Measurements from ENCODE around the gene SLC8A2.
A peak's percentile ranks its signal among the peaks of the same experiment; 100 is the strongest.
"Not testable (repeated sequence)": the region's sequence is repeated elsewhere in the genome, so short reads cannot be mapped to it uniquely, and the experiment has no call there.

SLC8A2 gene

DNA sequence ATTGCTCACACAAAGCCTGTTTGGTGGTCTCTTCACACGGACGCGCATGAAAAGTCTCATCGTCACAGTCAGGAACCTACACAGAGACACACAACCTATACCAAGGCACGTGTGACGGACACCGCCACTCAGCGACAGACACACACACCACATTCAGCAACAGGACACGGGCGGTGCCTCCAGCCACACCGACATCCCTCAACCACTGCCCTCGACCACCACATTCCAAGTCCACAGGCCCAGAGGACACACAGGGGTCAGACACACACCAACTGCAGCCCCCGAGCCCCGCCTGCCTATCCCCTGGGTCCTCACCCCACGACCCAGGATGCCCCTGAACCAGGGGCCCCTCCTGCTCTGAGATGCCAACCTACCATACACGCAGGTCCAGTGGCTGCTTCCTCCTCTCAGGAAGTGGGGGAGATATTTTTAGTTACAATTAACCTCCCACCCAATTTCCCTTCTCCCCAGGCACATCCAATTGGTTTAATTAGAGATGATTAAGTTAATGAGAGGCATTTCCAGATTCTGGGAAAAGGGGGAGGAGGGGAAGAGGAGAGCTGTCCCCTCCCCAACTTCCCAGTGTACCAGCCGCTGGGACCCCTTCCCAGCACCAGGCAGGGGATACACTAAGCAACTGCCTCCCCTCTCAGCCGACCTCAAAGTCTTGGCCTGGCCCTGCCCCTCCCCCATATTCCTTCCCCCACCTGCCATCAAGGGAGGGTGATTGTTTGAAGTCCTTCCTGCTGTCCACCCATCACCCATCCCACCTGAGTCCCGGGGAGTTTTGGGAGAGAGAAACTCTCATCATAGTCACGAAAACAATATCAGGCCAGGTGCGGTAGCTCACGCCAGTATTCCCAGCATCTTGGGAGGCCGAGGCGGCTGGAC, 72.7 kb downstream of the SLC8A2 start:
- intact Hi-C loops (cut with DNase I), result no loop called here
- DNase-seq, result peak in 1 of 10 donors; percentile 50

DNA sequence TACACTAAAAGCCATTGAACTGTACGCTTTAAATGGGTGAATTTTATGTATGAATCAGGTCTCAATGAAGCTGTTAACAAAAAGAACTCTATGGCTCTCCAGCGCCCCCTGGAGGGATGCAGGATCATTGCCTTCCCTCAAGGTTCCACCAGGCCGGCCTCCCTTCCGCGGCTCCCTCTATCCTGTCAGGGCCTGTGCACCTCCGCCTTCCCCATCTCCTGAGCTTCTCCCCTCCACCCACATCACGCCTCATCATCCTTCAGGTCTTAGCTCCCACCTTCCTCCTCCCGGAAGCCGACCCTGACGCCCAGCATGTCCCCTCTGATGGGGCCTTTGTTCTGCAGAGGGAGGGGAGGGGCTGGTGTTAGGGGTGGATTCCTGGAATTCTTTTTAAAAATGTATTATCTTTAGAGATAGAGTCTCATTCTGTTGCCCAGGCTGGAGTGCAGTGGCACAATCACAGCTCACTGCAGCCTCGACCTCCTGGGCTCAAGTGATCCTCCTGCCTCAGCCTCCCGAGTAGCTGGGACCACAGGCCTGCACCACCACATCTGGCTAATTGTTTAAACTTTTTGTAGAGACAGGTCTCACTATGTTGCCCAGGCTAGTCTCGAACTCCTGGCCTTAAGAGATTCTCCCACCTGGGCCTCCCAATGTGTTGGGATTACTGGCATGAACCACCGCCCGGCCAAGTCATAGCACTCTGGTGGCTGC, 80.0 kb downstream of the SLC8A2 start:
- intact Hi-C loops (cut with DNase I), result loop anchor here (1.0 kb wide), 1 partner anchor 95 kb away; no protein-coding TSS in a partner anchor
- peak; percentile 54 to 95 (median 81) for DNase-seq

DNA sequence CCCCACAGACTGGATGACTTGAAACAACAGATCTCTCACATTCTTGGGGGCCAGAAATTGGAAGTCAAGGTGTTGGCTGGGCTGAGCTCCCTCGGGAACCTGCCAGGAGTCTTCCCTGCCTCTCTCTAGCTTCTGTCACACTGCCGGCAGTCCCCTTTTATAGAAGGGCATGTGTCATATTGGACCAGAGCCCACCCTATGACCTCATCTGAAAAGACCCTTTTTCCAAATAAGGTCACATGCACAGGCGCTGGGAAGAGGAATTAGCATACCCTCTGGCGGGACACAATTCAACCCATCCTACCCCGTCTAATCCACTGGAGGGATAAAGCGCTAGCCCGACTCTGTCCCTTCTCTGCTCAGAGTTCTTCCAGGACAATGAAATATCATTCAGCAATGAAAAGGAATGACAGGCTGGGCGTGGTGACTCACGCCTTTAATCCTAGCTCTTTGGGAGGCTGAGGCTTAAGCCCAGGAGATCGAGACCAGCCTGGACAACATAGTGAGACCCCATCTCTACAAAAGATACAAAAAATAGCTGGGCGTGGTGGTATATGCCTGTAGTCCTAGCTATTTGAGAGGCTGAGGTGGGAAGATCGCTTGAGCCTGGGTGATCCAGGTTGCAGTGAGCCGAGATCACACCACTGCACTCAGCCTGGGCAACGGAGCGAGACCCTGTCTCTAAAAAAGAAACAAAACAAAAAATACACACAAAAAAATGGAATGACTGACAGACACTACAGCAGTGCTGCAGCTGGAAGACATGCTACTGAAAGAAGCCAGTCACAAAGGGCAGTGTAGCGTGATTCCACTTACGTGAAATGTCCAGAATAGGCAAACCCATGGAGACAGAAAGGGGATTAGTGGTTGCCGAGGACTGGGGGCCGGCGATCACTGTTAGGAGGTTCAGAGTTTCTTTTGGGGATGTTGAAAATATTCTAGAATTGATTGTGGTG, 80.9 kb downstream of the SLC8A2 start:
- intact Hi-C loops (cut with DNase I), result loop anchor here (1.0 kb wide), 1 partner anchor 95 kb away; no protein-coding TSS in a partner anchor
- no peak for DNase-seq

- intact Hi-C loops (cut with DNase I), result no loop called here
- no peak for DNase-seq
These were observed 82.5 kb downstream of the SLC8A2 start for GRCh38 chr19:47389150-47389556.

DNA sequence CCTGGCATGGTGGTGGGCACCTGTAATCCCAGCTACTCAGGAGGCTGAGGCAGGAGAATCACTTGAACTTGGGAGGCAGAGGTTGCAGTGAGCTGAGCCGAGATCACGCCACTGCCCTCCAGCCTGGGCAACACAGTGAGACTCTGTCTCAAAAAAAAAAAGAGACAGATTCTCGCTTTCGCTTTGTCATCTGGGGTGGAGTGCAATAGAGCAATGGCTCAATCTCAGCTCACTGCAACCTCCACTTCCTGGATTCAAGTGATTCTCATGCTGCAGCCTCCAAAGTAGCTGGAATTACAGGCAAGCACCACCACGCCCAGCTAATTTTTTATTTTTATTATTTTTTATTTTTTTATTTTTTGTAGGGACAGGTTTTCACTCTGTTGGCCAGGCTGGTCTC, 83.0 kb downstream of the SLC8A2 start:
- DNase-seq; intact Hi-C loops (cut with DNase I): not testable (repeated sequence)

- DNase-seq; intact Hi-C loops (cut with DNase I): not testable (repeated sequence)
These were observed 84.1 kb downstream of the SLC8A2 start for GRCh38 chr19:47387623-47388022.

DNA sequence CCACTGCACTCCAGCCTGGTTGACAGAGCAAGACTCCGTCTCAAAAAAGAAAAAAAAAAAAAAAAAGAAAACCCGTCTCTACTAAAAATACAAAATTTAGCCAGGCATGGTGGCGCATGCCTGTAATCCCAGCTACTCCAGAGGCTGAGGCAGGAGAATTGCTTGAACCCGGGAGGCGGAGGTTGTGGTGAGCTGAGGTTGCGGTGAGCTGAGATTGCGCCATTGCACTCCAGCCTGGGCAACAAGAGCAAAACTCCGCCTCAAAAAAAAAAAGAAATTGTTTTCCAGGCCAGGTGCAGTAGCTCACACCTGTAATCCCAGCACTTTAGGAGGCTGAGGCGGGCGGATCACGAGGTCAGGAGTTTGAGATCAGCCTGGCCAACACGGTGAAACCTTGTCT, 85.1 kb downstream of the SLC8A2 start:
- intact Hi-C loops (cut with DNase I); DNase-seq: not testable (repeated sequence)

DNA sequence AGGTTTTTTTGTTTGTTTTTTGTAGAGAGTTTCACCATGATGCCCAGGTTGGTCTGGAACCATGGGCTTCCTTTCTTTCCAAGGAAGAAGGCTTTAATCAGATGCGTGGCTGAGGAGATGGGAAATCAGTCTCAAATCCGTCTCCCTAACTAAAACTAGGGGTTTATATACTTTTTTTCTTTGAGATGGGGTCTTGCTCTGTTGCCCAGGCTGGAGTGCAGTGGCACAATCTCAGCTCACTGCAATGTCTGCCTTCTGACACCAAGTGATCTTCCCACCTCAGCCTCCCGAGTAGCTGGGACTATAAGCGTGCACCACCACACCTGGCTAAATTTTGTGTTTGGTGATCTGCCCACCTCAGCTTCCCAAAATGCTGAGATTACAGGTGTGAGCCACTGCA, 87.2 kb downstream of the SLC8A2 start:
- DNase-seq; intact Hi-C loops (cut with DNase I): not testable (repeated sequence)

DNA sequence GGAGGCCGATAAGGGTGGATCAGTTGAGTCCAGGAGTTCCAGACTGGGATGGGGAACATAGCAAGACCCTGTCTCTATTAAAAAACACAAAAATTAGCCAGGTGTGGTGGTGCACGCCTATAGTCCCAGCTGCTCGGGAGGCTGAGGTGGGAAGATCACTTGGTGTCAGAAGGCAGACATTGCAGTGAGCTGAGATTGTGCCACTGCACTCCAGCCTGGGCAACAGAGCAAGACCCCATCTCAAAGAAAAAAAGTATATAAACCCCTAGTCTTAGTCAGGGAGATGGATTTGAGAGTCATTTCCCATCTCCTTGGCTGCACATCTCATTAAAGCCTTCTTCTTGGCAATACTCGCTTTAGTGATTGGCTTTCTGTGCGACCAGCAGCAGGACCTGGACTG, 87.8 kb downstream of the SLC8A2 start:
- DNase-seq; intact Hi-C loops (cut with DNase I): not testable (repeated sequence)

DNA sequence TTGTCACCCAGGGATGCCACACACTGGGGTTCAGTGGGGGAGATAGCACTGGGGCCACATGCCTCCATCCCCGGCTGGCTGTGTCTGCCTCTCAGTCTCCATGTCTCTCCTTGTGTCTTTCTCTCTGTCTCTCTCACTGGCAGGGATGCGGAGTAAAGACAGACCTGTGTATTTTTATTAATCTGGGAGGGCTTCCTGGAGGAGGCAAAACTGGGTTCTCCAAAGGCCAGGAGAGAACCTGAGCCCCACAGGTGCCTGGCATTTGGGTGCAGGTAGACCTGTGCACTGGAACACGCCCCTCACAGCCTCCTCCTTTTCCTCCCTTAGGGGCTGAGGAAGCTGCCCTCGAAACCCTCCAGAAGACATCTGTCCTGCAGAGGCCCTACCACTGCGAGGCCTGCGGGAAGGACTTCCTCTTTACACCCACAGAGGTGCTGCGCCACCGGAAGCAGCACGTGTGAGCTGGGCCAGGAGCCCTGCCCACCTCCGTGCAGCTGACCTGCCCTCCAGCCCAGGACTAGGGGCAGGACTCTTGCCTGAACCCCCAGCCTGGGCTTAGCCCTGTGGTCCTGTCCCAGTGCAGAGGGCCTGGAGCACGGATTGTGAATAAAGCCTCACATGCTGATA, 89.9 kb downstream of the SLC8A2 start:
- DNase-seq, result no peak
- intact Hi-C loops (cut with DNase I), result no loop called here

DNA sequence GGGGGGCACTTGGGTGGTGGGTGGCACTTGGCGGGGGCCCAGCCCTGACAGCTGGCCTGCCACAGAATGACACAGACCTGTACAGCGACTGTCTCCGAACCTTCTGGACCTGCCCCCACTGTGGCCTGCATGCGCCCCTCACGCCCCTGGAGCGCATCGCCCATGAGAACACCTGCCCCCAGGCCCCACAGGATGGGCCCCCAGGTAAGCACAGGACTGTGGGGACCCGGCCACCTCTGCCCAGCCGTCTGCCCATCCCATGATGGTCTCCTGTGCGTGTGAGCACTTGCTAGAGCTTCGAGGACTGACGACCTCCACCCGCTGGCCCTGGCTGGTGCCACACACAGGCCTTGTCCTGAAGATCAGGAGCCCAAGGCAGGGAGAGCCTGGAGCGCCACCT, 90.6 kb downstream of the SLC8A2 start:
- intact Hi-C loops (cut with DNase I), result no loop called here
- DNase-seq, result no peak

DNA sequence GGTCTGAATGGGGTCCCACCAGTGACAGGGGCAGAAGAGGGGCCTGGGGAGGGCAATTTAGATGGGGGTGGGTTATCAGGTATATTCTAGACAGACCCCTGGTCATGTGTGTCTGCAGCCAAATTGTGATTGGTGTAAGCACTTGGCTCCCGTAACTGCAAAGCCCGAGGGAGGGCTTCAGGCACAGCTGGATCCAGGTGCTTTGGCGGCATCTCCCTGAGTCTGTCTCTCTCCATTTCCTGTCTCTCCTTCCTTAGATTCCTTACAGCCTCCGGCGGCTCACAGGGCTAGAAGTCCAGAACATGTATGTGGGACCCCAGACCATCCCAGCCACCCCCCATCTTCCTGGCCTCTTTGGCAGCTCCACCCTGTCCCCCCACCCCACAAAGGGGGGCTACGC, 91.1 kb downstream of the SLC8A2 start:
- intact Hi-C loops (cut with DNase I), result no loop called here

DNA sequence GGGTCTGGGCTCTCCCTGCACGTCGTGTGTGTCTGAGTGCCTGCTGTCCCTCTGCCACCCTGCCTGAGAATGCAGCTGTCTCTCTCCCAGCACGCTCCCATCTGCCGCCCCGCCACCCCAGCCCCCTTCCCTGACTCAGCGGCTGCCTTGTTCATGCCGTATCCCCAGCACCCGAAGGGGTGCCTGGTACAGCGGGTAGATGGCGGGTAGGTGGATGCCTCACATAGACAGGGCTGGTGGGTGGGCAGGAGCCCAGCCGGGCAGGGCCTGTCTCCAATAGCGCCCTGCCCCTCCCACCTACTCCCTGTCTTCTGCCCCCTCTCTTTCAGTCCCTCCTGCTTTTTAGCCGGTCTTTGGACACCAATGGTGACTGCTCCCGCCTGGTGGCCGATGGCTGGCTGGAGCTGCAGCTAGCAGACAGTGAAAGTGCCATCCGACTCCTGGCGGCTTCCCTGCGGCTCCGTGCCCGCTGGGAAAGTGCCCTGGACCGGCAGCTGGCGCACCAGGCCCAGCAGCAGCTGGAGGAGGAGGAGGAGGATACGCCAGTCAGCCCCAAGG, 92.2 kb downstream of the SLC8A2 start:
- peak; percentile 73 to 97 (median 78) for DNase-seq
- intact Hi-C loops (cut with DNase I), result no loop called here

More for the DNA sequence above, 91.1 kb downstream of the SLC8A2 start:
- no peak for DNase-seq

DNA sequence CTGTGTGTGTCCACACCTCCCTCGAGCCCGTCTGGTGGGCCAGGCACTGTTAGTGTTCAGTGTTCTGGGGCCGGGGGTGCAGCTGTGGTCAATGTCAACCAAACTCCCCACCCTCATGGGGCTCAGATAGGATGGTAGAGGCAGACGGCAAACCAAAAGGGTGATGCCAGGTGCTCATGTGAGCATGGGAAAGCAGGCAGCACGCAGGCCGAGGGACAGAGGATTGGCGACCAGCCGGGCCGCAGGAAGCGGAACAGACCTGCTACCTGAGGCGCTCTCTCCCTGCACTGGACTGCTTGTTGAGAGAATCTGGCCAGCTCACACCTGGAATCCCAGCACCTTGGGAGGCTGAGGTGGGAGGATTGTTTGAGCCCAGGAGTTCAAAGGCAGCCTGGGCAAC, 93.4 kb downstream of the SLC8A2 start:
- intact Hi-C loops (cut with DNase I), result no loop called here
- DNase-seq, result no peak
